ENCODE data around the gene NFAM1. TPM values are rescaled to one million over a fixed set of nuclear protein-coding genes. Genes with fewer than 3 reads are reported as not detected.

Gene NFAM1
- total and polyA plus RNA-seq, 2 of the 13 experiments (the other 11 are each of a cell fraction or from before 2014, with no cell fraction given): 0.03 TPM; not detected in 1

GRCh38 chr22:42430528-42431125, 1.6 kb downstream of the NFAM1 start:
- DNase-seq (ENCODE audit: low spot score) (no peak), FAIRE-seq (no peak), ATAC-seq (no peak)
- no peaks in the 10 kb centered on the region for H3K9me3 ChIP-seq (ENCODE audit: low read length)
- no peak overlapping the region for H3K9ac ChIP-seq (ENCODE audit: insufficient read depth, low read depth, low read length)
- peaks cover 14% of the 10 kb centered on the region for H3K4me1 ChIP-seq (ENCODE audit: insufficient read depth, low read length)
- in situ Hi-C loops (cut with HindIII; ENCODE audit: extremely low pct_ligation_motif_present, low pct_unique_long_range_greater_than_20kb): loop anchor here (25.0 kb wide), 1 partner anchor 468 kb away; the partner anchor contains the start of genes SEPTIN3 and SMIM45
- H3K79me2 ChIP-seq (ENCODE audit: insufficient read depth, low read length): no peaks in the 10 kb centered on the region
- 2% methylated on average over 7 of the region's 9 CpGs for WGBS (ENCODE audit: low lambda C conversion rate)
- peak overlapping the region; percentile 13; the same call in 1 of the 2 replicates for H3K4me2 ChIP-seq (ENCODE audit: low read depth, low read length)
- BruUV-seq (replicated peaks): no TSS peak
- 0 out of 2 replicates have a peak, but pooled peaks have one; percentile 23 for TF ChIP-seq CEBPB (IDR thresholded peaks at IDR 0.05; ENCODE audit: borderline replicate concordance, low read depth, low read length)
- TF ChIP-seq MAFG (CRISPR knock-in tag; IDR thresholded peaks at IDR 0.05): no peak
- CTCF ChIA-PET (ENCODE audit: low intra/inter-chr PET ratio, low total read pairs): no interaction called here
- no peak overlapping the region; a peak in 1 of 6 replicates for H3K4me3 ChIP-seq (replicated peaks in 1 of 3; ENCODE audit: insufficient read depth in 1 of 3, low read depth in 2 of 3, low read length in 3 of 3)
- no peak overlapping the region for H2AFZ ChIP-seq (ENCODE audit: low read length)
- H3K36me3 ChIP-seq (replicated peaks in 1 of 2; ENCODE audit: control insufficient read depth in 1 of 2, insufficient read depth in 2 of 2, low read length in 2 of 2): no peaks in the 10 kb centered on the region
- H4K20me1 ChIP-seq (ENCODE audit: insufficient read depth, low read length): no peaks in the 10 kb centered on the region
- POLR2A ChIA-PET: no interaction called here
- intact Hi-C loops (cut with micrococcal nuclease; ENCODE audit: unreplicated experiment): no loop called here
- H3K27me3 ChIP-seq (ENCODE audit: control insufficient read depth in 1 of 2, insufficient read depth in 2 of 2, low read length in 2 of 2): peaks cover 11 to 71% of the 10 kb centered on the region in 2 experiments
- no peak overlapping the region for H3K27ac ChIP-seq (ENCODE audit: extremely low read length, insufficient read depth, low read length)

- no peak overlapping the region for H2AFZ ChIP-seq (ENCODE audit: low read length)
- in situ Hi-C loops (cut with HindIII; ENCODE audit: extremely low pct_ligation_motif_present, low pct_unique_long_range_greater_than_20kb) (loop anchor here (25.0 kb wide), 1 partner anchor 466 kb away; the partner anchor contains the start of genes SEPTIN3 and SMIM45), intact Hi-C loops (cut with micrococcal nuclease; ENCODE audit: unreplicated experiment) (no loop called here)
- ChIA-PET CTCF (ENCODE audit: low intra/inter-chr PET ratio, low total read pairs) (no interaction called here), POLR2A (no interaction called here)
- H3K27ac ChIP-seq (ENCODE audit: extremely low read length, insufficient read depth, low read length): no peak overlapping the region
- H3K4me1 ChIP-seq (ENCODE audit: insufficient read depth, low read length): peaks cover 14% of the 10 kb centered on the region
- no peaks in the 10 kb centered on the region for H3K36me3 ChIP-seq (replicated peaks in 1 of 2; ENCODE audit: control insufficient read depth in 1 of 2, insufficient read depth in 2 of 2, low read length in 2 of 2)
- H3K9ac ChIP-seq (ENCODE audit: insufficient read depth, low read depth, low read length): no peak overlapping the region
- no peaks in the 10 kb centered on the region for H4K20me1 ChIP-seq (ENCODE audit: insufficient read depth, low read length)
- FAIRE-seq: no peak
- WGBS (ENCODE audit: low lambda C conversion rate): 51% methylated on average over 3 of the region's 3 CpGs
- no peaks in the 10 kb centered on the region for H3K79me2 ChIP-seq (ENCODE audit: insufficient read depth, low read length)
- H3K9me3 ChIP-seq (ENCODE audit: low read length): no peaks in the 10 kb centered on the region
- H3K4me3 ChIP-seq (replicated peaks in 1 of 3; ENCODE audit: insufficient read depth in 1 of 3, low read depth in 2 of 3, low read length in 3 of 3): no peak overlapping the region
- TF ChIP-seq MAFF (IDR thresholded peaks at IDR 0.05; ENCODE audit: low read depth, low read length): no peak
- peak; percentile 64 for TF ChIP-seq ZNF768 (CRISPR knock-in tag; IDR thresholded peaks at IDR 0.05)
- peaks cover 12 to 63% of the 10 kb centered on the region in 2 experiments for H3K27me3 ChIP-seq (ENCODE audit: control insufficient read depth in 1 of 2, insufficient read depth in 2 of 2, low read length in 2 of 2)
- no peak overlapping the region for H3K4me2 ChIP-seq (ENCODE audit: low read depth, low read length)
- ATAC-seq: no peak
- BruUV-seq (replicated peaks): no TSS peak
- DNase-seq (ENCODE audit: low spot score): no peak
These were observed 3.4 kb downstream of the NFAM1 start for GRCh38 chr22:42428760-42429159.
